ENCODE measurements around the gene SLC24A3.

DNA sequence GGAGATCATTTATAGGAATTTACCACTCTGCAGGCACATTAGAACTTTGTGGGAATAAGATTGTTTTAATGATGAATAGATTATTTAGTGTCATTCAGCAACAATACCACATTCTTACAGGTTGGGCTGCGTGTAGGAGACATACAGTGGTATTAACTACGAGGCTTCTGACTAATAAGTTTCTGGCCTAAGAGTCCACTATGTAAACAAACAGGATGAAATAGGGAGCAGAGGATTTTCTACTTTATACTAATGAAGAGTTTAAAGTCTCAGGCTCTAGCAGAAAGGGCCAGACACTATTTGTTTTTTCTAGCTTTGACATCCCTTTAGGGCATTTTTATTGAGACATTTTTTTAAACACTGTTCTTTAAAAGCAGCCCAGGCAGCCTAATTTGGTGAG lies 75.6 kb downstream of the SLC24A3 start:
- TF ChIP-seq, protein P1, sequence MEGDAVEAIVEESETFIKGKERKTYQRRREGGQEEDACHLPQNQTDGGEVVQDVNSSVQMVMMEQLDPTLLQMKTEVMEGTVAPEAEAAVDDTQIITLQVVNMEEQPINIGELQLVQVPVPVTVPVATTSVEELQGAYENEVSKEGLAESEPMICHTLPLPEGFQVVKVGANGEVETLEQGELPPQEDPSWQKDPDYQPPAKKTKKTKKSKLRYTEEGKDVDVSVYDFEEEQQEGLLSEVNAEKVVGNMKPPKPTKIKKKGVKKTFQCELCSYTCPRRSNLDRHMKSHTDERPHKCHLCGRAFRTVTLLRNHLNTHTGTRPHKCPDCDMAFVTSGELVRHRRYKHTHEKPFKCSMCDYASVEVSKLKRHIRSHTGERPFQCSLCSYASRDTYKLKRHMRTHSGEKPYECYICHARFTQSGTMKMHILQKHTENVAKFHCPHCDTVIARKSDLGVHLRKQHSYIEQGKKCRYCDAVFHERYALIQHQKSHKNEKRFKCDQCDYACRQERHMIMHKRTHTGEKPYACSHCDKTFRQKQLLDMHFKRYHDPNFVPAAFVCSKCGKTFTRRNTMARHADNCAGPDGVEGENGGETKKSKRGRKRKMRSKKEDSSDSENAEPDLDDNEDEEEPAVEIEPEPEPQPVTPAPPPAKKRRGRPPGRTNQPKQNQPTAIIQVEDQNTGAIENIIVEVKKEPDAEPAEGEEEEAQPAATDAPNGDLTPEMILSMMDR (IDR thresholded peaks at IDR 0.05), result no peak
- TF ChIP-seq EP300 (IDR thresholded peaks at IDR 0.05), result no peak
- TF ChIP-seq POLR2A (IDR thresholded peaks at IDR 0.05), result no peak
- no peak for TF ChIP-seq POLR2AphosphoS5 (IDR thresholded peaks at IDR 0.05)

Data from upper lobe of left lung (tissue), 4 donors.